Femur (tissue), 1 donor: Measurements from ENCODE around the gene KDM4B.

Source experiments
- DNase-seq: peaks from one replicate; pipeline ENCODE4 v3.0.0-alpha.2; 2017

Gene KDM4B

DNA sequence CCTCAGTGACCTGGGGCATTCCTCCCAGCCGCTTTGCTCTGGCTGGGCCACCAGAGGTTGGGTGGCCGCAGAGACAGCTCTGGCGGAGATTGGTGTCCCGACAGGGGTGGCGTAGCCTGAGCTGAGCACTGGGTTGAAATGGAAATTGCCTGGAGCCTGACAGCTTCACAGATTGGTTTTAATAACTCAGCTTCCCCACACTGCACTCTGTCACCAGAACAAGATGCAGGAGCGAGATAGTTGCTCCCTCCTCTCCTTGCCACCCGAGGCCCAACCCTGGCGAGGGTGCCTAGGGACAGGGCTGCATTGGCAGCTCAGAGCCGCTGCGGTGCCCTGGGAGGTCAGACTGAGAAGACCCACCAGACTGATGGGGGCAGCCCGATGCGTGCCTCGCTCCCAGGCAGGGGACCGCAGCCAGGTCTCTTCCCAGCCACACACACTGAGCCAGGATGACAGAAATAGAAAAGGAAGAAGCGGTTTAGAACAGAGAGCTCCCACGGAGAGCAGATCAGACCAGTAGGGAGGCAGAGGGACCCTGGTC, 84.1 kb downstream of the KDM4B start:
- no peak for DNase-seq

DNA sequence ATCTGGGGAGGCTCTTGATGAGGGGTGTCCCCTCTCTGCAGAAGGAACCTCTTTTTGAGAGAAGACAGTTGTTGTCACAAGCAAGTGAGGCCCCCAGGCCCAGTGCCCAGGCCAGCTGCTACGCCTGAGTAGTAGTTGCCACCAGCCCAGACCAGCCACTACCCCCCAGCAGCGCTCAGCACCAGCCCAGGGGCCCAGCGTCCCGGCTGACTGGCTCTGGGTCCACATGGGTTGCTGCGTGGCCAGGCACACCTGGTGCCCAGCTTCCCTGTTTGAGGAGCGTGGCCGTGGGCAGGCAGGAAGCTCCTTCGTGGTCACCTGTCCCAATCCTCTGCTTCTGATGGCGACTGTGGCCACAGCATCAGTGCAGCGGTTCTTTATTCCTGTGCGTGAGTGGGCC, 84.7 kb downstream of the KDM4B start:
- no peak for DNase-seq

DNA sequence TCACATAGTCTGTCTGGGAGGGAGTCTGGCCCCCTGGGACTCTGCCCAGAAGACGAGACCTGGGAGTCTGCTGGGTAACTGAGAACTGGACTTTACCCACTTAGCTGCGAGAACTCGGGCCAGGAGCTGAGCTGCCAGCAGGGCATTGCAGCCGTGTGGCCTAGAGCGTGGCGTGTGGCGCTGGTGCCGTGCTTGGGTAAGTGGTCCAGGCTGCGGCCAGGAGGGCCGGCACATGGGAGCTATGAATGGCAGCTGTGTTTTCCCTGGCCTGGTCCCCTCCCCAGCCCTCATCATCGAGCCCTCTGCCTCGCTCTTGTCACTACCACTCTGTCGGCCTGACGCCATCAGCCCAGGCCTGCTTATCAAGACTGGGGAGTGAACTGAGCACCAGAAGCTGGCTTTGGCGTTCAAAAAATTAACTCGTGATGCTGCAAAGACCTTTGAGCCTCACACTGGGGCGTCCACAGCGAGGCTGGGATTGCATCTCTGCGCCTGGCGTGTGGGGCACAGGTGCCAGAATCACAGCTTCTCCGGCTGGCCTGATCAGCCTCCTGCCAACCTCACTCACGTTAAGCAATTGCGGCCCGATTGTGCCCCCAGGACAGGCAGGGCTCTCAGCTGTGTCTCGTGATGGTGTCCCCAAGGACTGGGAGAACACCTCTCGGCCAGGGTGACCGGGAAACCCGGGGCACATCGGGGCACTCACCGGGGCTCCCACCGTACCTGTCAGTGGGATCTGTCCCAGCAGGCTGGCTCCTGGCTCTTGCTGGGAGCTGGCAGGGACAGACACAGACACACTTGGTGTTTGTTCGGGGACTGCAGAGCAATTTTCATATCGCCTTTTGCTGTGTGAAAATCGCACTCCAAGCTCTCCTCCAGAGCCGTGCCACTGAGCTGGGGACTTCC, 85.9 kb downstream of the KDM4B start:
- no peak for DNase-seq

DNA sequence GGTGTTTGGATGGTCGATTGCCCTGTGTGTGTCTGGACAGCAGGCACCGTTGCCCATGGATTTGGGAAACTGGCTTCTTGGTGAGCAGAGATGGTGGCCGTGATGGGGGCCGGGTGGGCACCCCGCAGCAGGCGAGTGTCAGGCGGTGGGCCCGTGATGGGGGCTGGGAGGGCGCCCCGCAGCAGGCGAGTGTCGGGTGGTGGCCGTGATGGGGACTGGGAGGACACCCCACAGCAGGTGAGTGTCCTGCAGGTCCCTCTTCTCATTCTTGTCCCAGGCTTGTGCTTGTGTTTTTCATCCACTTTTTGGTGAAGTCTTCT, 86.5 kb downstream of the KDM4B start:
- DNase-seq = no peak

DNA sequence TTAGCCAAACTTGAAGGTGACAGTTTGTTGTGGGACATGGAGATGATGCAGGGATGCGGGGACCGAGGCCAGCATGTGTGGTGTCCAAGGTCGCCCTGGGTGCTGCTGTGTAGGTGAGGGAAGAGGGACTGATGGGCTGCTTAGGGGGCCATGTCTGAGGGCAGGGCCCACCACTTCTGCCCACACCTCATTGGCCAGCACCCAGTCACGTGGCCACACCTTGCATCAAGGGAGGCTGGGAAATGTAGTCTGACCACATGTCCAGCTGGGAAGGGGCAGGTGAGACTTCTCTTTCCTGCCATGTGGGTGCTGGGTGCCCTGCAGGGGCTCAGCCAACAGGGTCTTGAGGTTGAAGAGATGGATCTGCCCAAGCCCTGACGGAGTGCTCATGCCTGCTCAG, 88.9 kb downstream of the KDM4B start:
- DNase-seq = no peak

DNA sequence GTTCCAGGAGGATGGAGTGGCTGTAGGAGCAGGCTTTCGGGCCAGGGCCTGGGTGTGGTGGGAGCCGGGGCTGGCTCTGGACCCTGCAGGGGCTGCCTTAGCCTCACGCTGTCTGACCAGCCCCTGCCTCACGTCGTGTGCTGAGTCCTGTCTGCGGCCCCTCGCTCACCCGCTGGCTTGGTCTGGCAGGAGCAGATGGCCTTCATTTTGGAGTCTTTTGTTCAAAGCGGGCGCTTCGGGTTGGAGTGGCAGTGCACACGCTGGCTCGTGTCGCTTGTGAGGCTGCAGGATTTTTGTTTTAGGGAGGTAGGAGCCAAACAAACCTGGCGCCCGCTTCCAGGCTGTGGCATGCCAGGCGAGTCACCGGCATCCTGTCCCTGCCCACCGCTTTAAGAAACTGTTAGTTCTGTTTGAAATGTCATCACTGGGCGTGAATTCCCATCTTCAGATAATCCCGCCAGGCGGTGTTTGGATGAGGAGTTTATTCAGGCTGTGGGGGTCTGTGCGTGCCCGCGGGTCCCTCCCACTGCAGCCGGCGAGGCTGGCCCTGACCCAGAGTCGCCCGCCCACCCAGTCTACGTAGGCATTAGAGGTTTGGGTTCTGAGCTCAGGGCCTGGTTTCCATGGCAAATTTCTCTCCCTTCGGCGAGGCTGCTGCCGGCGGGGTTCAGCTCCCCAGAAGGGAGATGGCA, 89.8 kb downstream of the KDM4B start:
- DNase-seq = no peak

DNA sequence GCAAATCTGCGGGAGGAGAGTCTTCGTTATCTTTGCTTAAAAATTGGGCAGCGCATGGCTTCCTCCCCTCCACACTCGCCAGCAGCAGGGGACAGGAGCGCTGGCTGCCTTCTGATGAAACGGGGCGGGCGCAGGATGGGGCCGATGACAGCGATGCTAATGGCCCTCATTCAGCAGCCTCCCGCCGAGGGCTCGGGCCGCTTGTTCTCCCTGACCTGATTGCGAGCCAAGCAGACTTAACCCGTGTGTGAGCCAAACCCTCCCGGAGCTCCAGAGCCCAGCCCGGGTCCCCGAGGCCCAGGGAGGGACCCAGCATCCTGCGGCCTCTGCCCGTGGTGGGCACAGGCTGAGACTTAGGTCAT, 90.3 kb downstream of the KDM4B start:
- DNase-seq = no peak

DNA sequence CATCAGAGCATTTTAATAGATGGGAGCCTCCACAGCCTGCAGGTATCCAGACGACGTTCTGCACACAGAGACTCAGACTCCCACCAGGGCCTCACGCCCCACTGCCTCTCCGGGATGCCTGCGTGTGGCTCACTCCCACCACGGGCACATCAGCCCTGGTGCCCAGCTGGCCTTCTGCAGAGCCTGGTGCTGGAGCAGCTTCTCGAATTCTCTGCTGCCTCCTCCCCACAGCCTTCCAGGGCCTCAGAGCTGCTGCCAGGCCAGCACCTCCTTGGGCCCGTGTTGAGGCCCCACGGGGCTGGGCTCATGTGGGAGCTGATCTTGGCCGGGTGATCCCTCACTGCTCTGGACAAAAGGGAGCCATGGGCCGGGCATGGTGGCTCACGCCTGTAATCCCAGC, 90.9 kb downstream of the KDM4B start:
- DNase-seq = no peak

DNA sequence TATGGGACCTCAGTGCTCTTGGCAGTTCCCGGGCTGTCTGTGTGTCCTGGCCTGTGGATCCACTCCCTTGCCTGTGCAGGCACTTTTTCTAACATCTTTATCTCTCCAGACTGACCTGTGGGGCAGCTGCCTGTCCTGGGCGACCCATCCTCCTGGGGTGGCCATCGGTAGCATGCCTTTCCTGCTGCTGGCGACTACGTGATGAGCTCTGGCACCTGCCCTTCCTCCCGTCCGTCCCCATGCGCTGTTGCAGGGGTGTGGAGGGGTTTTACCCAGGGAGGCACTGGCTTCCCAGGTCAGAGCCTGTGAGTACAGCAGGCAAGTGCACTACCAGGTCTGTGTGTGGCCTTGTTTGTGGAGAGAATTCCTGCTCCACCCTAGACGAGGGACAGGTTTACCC, 93.3 kb downstream of the KDM4B start:
- DNase-seq = no peak

DNA sequence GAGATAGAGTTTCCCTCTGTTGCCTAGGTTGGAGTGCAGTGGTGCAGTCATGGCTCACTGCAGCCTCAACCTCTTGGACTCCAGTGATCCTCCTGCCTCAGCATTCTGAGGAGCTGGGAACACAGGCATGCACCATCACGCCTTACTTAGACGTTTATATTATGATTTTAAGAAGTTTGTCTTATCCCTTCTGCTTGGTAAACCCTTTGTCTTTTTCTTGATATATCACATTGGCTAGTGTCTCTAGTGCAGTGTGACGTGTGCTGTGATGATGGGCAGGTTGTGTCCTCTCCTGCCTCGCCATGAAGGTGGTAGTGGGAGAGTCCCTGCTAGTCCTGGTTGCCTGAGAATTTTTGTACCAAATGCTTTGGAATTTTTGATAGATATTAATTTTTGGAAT, 93.9 kb downstream of the KDM4B start:
- no peak for DNase-seq

DNA sequence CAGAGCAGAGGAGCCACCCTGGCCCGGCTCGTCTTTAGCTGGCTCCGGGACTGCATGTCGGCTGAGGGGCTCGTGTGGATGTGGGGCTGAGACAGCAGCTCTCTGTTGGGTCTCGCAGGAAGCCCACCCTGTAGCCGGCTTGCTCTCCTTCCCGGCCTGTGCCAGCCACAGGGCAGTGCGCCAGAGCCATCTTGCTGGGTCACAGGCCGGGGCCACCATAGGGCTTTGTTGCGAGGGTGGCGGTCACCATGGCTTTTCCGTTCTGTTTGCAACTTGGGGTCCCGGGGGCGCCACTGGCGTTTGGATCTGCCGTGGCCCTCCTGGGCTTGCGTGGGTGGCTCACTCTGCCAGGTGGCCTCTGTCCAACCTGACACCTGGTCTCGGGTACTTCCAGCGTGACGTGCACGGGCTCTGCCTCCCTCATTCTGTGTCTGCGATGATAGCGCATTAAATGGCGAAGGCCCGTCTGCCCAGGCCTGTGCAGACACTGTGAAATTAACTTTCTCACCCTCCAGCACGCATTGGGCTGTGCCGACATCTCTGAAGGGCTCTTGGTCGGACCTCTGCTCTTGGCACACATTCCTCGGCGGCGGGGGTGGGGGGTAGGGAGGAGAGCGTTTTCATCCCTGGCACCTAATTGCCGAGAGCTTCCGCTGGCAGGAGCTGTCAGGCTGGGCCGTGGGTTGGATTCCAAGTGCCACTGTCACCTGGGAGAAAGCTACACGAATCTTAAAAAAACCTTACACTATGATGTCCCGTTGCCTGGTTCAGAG, 95.1 kb downstream of the KDM4B start:
- no peak for DNase-seq

DNA sequence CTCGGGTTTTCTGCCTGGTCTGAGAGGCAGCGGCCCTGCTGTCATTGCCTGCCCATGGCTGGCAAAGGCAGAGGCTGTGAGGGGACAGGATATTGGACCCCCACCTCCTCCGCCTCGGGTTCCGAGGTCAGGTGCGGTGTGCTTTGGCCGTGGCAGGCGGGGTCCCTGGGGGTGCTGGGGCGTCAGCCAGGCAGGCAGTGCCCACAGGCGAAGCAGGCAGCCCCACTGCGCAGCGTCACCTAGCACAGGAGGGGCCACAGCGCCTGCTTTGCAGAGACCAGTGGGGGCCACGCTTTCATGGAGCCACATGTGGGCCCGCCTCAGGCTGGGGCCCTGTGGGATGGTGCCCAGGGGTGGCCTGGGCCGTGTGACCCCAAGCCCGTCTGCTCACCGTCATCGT, 96.0 kb downstream of the KDM4B start:
- no peak for DNase-seq

DNA sequence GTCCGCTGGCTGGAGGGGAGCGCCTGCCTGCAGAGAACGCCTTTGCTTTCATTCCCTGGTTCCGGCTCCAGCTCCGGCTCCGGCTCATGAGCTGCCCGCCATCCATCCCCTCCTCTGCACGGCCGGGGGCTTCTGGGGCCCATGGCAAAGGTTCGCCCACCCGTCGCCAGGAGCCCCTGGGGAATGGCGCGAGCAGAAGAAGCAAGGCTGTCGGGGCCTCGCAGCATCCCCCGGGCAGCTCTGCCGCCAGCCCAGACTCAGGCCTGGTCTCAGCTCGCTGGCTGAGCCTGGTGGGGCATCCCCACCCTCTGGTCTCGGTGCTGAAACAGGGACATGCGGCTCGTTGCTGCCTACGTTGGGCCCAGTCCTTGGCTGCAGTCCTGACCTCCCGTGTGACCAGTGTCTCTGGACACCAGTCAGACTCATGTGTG, 96.8 kb downstream of the KDM4B start:
- no peak for DNase-seq

DNA sequence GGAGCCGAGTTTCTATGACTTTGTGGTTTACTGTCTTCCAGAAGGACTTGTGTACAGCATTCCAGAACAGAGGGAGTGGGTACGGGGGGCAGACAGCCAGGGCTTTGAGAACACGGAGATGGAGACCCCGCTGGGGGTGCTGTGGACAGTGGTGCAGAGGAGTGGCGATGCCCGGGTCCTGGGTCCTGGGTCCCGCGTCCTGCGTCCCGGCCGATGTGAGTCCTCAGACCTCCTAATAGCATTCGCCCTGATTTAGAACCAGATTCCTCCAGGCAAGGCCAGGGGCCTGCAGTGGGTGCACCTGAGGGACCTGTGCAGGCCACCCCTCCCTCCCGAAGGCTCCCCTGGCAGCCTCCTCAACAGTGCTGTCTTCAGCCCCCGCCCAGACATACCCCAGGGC, 97.9 kb downstream of the KDM4B start:
- no peak for DNase-seq

DNA sequence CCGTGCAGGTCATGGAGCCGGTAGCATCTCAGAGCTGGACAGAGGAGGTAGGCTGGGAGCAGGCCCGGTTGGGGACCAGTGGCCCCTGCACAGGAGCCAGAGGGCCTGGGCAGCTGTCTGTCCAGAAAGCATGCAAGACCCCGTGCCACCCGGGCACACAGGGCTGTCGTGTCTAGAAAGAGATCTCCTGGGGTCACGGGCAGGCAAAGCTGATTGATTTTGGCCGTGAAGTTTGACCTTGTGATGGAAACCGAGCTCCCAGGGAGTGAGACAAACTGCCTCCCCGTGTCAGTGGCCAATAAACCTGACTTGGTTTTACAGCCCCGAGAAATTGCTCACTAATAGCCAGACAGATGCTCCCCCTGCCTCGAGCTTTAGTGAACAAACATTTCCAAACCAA, 98.8 kb downstream of the KDM4B start:
- no peak for DNase-seq

DNA sequence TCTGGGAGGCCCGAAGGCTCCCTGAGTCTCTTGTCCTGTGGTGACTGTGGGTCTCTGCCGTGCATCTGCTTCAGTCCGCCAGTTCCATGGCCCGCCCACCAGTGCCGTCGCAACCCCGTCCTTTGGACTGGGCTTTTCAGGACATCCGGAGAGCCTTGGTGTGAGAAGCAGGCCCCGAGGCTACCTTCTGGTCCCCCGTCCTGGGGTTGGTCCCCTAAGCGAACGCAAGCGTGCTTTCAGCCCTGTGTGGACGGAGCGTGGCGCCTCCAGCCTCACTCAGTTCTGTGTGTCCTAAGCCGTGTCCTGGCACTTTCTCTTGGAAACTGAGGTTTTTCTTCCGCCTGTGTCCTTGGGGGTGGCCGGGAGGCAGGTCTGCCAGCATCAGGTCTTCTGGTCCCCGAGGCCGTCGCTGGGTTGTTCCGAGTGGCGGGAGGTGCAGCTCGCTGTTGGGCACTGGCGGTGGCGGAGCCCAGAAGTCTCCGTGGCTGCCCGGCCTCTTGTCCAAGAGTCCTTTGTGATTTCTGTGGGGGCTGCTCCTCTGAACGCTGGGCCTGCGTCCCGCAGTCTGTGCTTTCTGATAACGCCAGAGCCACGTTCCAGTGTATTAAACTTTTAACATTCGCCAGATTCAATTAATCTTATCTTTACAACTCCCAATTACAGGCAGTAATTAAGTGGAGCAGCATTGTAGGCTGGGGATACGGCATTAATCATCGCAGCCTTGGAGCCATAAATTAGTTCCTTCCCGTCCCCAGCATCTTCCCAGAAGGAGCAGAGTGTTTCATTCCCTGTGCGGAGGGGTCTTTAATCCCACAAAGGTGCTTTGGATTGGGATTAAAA, 99.5 kb downstream of the KDM4B start:
- DNase-seq = no peak

DNA sequence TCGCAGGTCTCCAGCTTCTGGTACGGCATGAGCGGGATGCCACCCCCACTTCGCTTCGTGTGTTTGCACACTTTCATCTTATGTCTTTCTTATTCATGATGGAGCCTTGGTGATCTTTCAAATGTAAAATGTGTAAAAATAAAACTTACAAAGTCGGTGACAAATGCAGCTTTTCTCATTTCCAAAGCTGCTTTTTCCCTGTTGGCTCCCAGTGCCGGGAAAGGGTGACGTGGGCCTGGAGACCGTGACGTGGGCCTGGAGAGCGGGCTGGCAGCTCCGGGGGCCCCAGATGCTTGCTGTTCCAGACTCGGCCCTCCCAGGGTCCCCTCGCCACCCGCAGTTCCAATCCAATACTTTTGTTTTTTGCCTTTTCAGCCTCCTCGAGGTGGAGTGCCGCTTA, 101.4 kb downstream of the KDM4B start:
- DNase-seq = no peak

DNA sequence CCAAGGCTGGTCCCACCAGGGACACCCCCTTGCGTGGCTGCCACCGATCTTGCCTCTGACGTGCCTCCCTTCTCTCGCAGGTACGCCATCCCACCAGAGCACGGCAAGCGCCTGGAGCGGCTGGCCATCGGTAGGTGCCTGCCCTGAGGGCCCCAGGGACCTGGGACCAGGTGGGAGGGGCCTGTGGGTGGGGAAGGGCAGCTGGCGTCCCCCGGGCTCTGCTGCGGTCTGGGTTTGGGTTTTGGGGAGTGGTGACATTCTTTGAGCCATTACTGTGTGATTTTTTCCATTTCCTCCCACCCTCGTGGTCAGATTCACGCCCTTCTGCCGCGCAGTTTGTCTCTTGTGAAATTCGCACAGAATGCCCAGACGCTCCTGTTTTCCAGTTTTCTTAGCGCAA, 102.0 kb downstream of the KDM4B start:
- DNase-seq = no peak

DNA sequence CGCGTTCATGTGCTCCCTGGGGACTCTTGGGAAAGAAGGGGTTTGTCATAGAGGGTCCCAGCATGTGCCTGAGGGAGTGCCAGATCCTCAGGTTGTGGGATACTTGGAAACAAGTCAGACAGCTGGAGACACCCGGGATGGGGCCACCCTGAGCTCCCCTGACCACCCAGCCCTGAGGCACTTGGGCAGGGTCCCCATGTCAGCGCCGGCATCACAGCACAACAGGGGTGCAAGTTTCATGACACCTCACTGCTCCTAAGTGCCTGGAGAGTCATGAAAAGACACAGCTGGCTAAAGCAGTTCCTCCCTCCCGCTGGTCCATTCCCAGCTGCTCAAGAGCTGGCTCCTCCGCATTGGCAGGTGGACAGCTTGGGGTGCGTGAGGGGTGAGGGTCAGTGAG, 102.7 kb downstream of the KDM4B start:
- DNase-seq = no peak

DNA sequence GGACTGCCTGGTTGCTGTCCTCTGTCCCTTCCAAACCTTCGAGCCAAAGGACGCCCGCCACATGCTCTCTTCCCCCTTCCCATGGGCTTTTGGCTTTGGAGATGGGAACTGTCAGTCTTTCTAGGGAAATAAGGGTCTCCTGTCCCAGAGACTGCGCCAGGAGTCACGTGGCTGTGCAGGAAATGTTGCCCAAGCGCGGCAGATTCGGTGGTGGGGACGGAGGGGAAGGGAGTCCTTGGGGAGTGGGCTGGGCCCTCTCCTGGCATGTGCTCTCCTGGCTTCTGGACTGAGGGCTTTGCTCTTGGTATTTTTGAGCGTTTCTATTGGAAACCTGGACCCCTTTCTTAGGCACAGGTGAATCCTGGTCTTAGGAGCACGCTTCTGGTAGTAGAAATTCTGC, 103.2 kb downstream of the KDM4B start:
- no peak for DNase-seq

DNA sequence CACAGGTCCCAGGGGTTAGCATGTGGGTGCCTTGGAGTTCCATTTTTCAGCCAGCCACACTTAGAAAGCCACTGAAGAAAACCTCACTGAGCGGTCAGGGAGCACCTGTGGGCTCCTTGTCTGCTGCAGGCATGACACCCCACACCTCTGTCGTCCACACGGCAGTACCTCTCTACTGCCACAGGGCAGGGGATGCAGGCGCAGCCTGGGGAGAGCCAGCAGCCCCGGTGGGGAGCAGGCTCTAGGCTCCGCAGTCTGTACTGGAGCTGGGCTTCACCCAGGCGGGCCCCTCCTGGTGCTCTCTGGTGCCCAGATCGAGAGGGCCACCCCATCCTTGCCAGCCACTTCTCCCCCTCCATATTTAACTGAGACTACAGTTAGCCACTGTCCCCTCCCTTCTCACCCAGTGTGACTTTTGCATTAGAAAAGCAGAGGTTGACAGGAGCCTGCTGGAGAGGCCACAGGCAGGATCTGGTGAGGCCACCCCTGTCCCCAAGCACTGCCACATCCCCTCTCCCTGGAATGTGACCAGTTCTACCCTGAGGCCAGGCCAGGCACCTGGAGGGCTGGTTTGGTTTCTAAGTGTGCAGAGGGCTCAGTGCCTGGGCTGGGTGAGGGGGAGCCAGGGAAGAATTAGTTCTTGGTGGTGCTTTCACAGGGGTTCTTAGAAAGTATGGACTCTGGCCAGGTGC, 104.4 kb downstream of the KDM4B start:
- no peak for DNase-seq

DNA sequence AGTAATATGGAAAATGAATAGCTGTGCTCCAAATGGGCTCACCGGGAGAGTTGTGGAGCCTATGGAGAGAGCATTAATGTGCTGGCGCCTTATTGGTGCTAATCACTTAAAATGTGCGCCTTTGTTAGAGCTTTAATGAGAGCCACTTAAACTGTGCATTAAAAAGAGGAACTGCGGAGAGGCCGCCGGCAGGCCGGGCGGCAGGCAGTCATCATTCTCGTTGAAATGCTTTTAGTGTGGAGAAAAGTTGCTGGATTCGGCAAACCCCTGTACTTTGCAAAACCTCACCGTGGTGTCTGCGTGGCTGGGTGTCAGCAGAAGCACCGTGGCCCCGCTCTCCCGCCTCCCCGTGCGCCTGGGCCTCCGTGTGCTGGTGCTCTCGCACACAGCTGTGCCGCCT, 105.5 kb downstream of the KDM4B start:
- DNase-seq = no peak
